ENCODE data around the gene CERT1. TPM values are rescaled to one million over a fixed set of nuclear protein-coding genes. Genes with fewer than 3 reads are reported as not detected.

CERT1 gene
- total and polyA plus RNA-seq, 9 of the 15 experiments (the other 6 are each of a cell fraction or from before 2014, with no cell fraction given) = 3.4 to 24.7 (median 9.8) TPM

GRCh38 chr5:75521195-75521594, 9.8 kb upstream of the CERT1 start:
- Histone ChIP-seq H3K36me3 (ENCODE audit: control insufficient read depth, insufficient read depth, low read length) (peaks cover 9% of the 10 kb centered on the region; the same call in 2 of the 3 replicates), H3K27ac (ENCODE audit: extremely low read depth, low read depth, low read length) (no peak overlapping the region), H3K79me2 (ENCODE audit: control insufficient read depth, insufficient read depth, low read length) (peaks cover 94% of the 10 kb centered on the region), H4K20me1 (replicated peaks; ENCODE audit: control insufficient read depth, insufficient read depth, low read length) (no peaks in the 10 kb centered on the region), H3K4me2 (ENCODE audit: insufficient read depth, low read length) (no peak overlapping the region), H3K27me3 (ENCODE audit: control insufficient read depth in 2 of 2, insufficient read depth in 2 of 2, low read length in 2 of 2) (no peaks in the 10 kb centered on the region), H2AFZ (ENCODE audit: low read depth, low read length) (no peak overlapping the region), H3K9ac (ENCODE audit: insufficient read depth in 1 of 2, low read depth in 2 of 2, low read length in 2 of 2) (no peak overlapping the region), H3K9me1 (ENCODE audit: control insufficient read depth, insufficient read depth, low read length) (no peaks in the 10 kb centered on the region), H3K9me3 (replicated peaks; ENCODE audit: control insufficient read depth, insufficient read depth, low read depth, low read length) (peaks cover 14% of the 10 kb centered on the region), H3K4me1 (replicated peaks in 1 of 2; ENCODE audit: control insufficient read depth in 2 of 2, insufficient read depth in 2 of 2, low read length in 2 of 2) (no peaks in the 10 kb centered on the region), H3K4me3 (no peak overlapping the region)
- POLR2A ChIA-PET = interaction anchor here (0.7 to 2.1 kb wide), 2 partner anchors 13 to 1595 kb away, joined by 3 to 5 read pairs; no protein-coding TSS in a partner anchor
- in situ Hi-C loops (cut with MboI) = no loop called here
- BruUV-seq (replicated peaks) = no TSS peak
- TF ChIP-seq FOXK1 (CRISPR knock-in tag; IDR thresholded peaks at IDR 0.05; ENCODE audit: borderline replicate concordance) (no peak), TBL1XR1 (IDR thresholded peaks at IDR 0.05; ENCODE audit: low read length in 2 of 2) (no peak), TRIM28 (IDR thresholded peaks at IDR 0.05) (peak; percentile 63; the same call in 1 of the 2 replicates), ZBTB33 (CRISPR knock-in tag; IDR thresholded peaks at IDR 0.05) (no peak), CBX3 (IDR thresholded peaks at IDR 0.05; ENCODE audit: borderline replicate concordance in 1 of 2, low read length in 2 of 2) (0 out of 3 replicates have a peak, but pooled peaks of 1 of the 2 experiments have one; percentile 16), ZNF395 (CRISPR knock-in tag; IDR thresholded peaks at IDR 0.05) (no peak), TRIM24 (IDR thresholded peaks at IDR 0.05) (peak in 1 of 2 experiments; percentile 36; a peak in 1 of 4 replicates)
- TF ChIP-seq, protein P1, sequence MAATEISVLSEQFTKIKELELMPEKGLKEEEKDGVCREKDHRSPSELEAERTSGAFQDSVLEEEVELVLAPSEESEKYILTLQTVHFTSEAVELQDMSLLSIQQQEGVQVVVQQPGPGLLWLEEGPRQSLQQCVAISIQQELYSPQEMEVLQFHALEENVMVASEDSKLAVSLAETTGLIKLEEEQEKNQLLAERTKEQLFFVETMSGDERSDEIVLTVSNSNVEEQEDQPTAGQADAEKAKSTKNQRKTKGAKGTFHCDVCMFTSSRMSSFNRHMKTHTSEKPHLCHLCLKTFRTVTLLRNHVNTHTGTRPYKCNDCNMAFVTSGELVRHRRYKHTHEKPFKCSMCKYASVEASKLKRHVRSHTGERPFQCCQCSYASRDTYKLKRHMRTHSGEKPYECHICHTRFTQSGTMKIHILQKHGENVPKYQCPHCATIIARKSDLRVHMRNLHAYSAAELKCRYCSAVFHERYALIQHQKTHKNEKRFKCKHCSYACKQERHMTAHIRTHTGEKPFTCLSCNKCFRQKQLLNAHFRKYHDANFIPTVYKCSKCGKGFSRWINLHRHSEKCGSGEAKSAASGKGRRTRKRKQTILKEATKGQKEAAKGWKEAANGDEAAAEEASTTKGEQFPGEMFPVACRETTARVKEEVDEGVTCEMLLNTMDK (IDR thresholded peaks at IDR 0.05; ENCODE audit: borderline replicate concordance, insufficient read depth, low read depth, low read length, poor library complexity, severe bottlenecking) = no peak
- 74% methylated on average over 2 of the region's 2 CpGs for WGBS (ENCODE audit: insufficient coverage, low coverage, missing lambda C conversion rate)
- ATAC-seq (no peak), FAIRE-seq (no peak), DNase-seq (ENCODE audit: extremely low read depth in 1 of 4, low spot score in 3 of 4) (no peak)
- CTCF ChIA-PET (ENCODE audit: low intra/inter-chr PET ratio) = no interaction called here
- intact Hi-C loops (cut with micrococcal nuclease) = no loop called here
